ENCODE measurements around the gene UST.

DNA sequence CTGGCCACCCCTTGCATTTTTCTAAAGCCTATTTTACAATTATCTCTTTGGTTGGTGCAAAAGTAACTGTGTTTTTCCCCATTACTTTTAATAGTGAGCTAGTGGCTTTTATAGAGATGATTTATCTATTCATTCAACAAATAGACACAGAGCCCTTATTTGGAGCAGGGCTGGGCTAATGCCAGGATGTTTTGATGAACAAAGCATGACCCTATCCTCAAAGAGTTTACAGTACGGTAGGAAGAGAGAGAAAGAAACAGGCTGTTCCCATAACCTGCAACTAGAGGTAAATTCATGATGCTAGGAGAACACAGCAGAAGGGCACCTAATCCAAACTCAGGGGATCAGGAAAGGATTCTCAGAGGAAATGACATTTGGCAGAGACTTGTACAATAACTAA lies 37.3 kb upstream of the UST start:
- TF ChIP-seq, protein P1, sequence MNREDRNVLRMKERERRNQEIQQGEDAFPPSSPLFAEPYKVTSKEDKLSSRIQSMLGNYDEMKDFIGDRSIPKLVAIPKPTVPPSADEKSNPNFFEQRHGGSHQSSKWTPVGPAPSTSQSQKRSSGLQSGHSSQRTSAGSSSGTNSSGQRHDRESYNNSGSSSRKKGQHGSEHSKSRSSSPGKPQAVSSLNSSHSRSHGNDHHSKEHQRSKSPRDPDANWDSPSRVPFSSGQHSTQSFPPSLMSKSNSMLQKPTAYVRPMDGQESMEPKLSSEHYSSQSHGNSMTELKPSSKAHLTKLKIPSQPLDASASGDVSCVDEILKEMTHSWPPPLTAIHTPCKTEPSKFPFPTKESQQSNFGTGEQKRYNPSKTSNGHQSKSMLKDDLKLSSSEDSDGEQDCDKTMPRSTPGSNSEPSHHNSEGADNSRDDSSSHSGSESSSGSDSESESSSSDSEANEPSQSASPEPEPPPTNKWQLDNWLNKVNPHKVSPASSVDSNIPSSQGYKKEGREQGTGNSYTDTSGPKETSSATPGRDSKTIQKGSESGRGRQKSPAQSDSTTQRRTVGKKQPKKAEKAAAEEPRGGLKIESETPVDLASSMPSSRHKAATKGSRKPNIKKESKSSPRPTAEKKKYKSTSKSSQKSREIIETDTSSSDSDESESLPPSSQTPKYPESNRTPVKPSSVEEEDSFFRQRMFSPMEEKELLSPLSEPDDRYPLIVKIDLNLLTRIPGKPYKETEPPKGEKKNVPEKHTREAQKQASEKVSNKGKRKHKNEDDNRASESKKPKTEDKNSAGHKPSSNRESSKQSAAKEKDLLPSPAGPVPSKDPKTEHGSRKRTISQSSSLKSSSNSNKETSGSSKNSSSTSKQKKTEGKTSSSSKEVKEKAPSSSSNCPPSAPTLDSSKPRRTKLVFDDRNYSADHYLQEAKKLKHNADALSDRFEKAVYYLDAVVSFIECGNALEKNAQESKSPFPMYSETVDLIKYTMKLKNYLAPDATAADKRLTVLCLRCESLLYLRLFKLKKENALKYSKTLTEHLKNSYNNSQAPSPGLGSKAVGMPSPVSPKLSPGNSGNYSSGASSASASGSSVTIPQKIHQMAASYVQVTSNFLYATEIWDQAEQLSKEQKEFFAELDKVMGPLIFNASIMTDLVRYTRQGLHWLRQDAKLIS (CRISPR knock-in tag; IDR thresholded peaks at IDR 0.05; ENCODE audit: borderline replicate concordance): no peak
- TF ChIP-seq, protein P2, sequence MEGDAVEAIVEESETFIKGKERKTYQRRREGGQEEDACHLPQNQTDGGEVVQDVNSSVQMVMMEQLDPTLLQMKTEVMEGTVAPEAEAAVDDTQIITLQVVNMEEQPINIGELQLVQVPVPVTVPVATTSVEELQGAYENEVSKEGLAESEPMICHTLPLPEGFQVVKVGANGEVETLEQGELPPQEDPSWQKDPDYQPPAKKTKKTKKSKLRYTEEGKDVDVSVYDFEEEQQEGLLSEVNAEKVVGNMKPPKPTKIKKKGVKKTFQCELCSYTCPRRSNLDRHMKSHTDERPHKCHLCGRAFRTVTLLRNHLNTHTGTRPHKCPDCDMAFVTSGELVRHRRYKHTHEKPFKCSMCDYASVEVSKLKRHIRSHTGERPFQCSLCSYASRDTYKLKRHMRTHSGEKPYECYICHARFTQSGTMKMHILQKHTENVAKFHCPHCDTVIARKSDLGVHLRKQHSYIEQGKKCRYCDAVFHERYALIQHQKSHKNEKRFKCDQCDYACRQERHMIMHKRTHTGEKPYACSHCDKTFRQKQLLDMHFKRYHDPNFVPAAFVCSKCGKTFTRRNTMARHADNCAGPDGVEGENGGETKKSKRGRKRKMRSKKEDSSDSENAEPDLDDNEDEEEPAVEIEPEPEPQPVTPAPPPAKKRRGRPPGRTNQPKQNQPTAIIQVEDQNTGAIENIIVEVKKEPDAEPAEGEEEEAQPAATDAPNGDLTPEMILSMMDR (IDR thresholded peaks at IDR 0.05): no peak
- TF ChIP-seq, protein P3, sequence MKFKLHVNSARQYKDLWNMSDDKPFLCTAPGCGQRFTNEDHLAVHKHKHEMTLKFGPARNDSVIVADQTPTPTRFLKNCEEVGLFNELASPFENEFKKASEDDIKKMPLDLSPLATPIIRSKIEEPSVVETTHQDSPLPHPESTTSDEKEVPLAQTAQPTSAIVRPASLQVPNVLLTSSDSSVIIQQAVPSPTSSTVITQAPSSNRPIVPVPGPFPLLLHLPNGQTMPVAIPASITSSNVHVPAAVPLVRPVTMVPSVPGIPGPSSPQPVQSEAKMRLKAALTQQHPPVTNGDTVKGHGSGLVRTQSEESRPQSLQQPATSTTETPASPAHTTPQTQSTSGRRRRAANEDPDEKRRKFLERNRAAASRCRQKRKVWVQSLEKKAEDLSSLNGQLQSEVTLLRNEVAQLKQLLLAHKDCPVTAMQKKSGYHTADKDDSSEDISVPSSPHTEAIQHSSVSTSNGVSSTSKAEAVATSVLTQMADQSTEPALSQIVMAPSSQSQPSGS (CRISPR knock-in tag; IDR thresholded peaks at IDR 0.05; ENCODE audit: borderline replicate concordance, low read depth): no peak
- TF ChIP-seq NFATC4 (CRISPR knock-in tag; IDR thresholded peaks at IDR 0.05): no peak
- TF ChIP-seq NR3C1 (CRISPR knock-in tag; conservative IDR thresholded peaks at IDR 0.05; ENCODE audit: low read depth): no peak
- TF ChIP-seq, protein P4, sequence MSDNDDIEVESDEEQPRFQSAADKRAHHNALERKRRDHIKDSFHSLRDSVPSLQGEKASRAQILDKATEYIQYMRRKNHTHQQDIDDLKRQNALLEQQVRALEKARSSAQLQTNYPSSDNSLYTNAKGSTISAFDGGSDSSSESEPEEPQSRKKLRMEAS (CRISPR knock-in tag; IDR thresholded peaks at IDR 0.05): no peak
- TF ChIP-seq, protein P5, sequence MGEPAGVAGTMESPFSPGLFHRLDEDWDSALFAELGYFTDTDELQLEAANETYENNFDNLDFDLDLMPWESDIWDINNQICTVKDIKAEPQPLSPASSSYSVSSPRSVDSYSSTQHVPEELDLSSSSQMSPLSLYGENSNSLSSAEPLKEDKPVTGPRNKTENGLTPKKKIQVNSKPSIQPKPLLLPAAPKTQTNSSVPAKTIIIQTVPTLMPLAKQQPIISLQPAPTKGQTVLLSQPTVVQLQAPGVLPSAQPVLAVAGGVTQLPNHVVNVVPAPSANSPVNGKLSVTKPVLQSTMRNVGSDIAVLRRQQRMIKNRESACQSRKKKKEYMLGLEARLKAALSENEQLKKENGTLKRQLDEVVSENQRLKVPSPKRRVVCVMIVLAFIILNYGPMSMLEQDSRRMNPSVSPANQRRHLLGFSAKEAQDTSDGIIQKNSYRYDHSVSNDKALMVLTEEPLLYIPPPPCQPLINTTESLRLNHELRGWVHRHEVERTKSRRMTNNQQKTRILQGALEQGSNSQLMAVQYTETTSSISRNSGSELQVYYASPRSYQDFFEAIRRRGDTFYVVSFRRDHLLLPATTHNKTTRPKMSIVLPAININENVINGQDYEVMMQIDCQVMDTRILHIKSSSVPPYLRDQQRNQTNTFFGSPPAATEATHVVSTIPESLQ (CRISPR knock-in tag; IDR thresholded peaks at IDR 0.05): no peak

Measured in WTC11 (cell line).